BE2C (cell line): ENCODE measurements around the gene IRF2BPL.

Source experiments
- DNase-seq: peaks from one replicate; pipeline ENCODE4 v3.0.0-alpha.2; 2020
- H3K27me3 ChIP-seq: fragments of 250-450 bp; sonication (Bioruptor Pico); 2 replicates; pipeline ENCODE4 v1.5.1; 2020; ENCODE audit warnings: mild to moderate bottlenecking
- H3K36me3 ChIP-seq: fragments of 250-450 bp; sonication (Bioruptor Pico); 2 replicates; pipeline ENCODE4 v1.5.1; 2020; ENCODE audit warnings: mild to moderate bottlenecking
- H3K4me1 ChIP-seq: fragments of 250-450 bp; sonication (Bioruptor Pico); 2 replicates; pipeline ENCODE4 v1.5.1; 2020
- H3K4me3 ChIP-seq: 2 replicates; pipeline ENCODE4 v1.5.1; 2011; ENCODE audit warnings: low read depth, low read length
- H3K9me3 ChIP-seq: fragments of 250-450 bp; sonication (Bioruptor Pico); 2 replicates; pipeline ENCODE4 v1.5.1; 2020
- CTCF ChIP-seq: IDR thresholded peaks from 2 replicates; pipeline ENCODE4 v1.5.1; 2012; ENCODE audit warnings: mild to moderate bottlenecking, low read depth, low read length

IRF2BPL gene

GRCh38 chr14:77046721-77047120 lies 18.2 kb upstream of the IRF2BPL start:
- H3K27me3 ChIP-seq = no peaks in the 10 kb centered on the region
- H3K36me3 ChIP-seq = no peaks in the 10 kb centered on the region
- no peak for DNase-seq
- peaks cover 45% of the 10 kb centered on the region for H3K4me1 ChIP-seq
- no peak for TF ChIP-seq CTCF
- no peak overlapping the region for H3K4me3 ChIP-seq
- H3K9me3 ChIP-seq = no peaks in the 10 kb centered on the region

- Histone ChIP-seq H3K27me3 (no peaks in the 10 kb centered on the region), H3K36me3 (no peaks in the 10 kb centered on the region), H3K9me3 (no peaks in the 10 kb centered on the region), H3K4me1 (peaks cover 51% of the 10 kb centered on the region), H3K4me3 (no peak overlapping the region)
- no peak for DNase-seq
- TF ChIP-seq CTCF = no peak
These were observed 17.0 kb upstream of the IRF2BPL start for GRCh38 chr14:77045238-77046162.

DNA sequence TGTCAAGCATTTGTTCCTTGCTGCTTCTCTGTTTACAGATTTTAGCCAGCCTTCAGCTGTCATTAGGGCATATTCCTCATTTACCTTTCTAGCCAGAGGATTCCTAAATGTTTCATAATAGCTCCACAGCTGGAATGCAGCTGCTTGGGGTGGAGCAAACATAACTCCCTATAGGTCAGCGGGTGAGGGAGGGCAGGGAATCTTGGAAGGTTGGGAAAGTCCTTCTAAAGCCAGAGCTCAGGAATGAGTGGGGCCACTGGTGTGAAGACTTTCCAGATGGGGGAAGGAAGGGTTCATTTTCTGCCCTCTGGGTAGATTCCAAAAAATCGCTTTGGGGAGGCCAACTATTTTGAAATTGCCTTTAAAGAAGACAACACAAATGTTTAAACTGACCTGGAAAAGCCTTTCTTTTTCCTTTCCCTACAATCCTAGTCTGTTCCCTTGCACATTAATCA lies 16.3 kb upstream of the IRF2BPL start:
- Histone ChIP-seq H3K9me3 (no peaks in the 10 kb centered on the region), H3K4me3 (no peak overlapping the region), H3K36me3 (no peaks in the 10 kb centered on the region), H3K4me1 (peaks cover 51% of the 10 kb centered on the region), H3K27me3 (no peaks in the 10 kb centered on the region)
- no peak for DNase-seq
- no peak for TF ChIP-seq CTCF

- no peak for TF ChIP-seq CTCF
- Histone ChIP-seq H3K4me1 (peaks cover 51% of the 10 kb centered on the region), H3K36me3 (no peaks in the 10 kb centered on the region), H3K27me3 (no peaks in the 10 kb centered on the region), H3K4me3 (no peak overlapping the region), H3K9me3 (no peaks in the 10 kb centered on the region)
- no peak for DNase-seq
These were observed 15.5 kb upstream of the IRF2BPL start for GRCh38 chr14:77043984-77044485.

- Histone ChIP-seq H3K36me3 (no peaks in the 10 kb centered on the region), H3K9me3 (no peaks in the 10 kb centered on the region), H3K4me3 (no peak overlapping the region), H3K4me1 (peaks cover 57% of the 10 kb centered on the region), H3K27me3 (no peaks in the 10 kb centered on the region)
- DNase-seq = no peak
- TF ChIP-seq CTCF = no peak
These were observed 14.9 kb upstream of the IRF2BPL start for GRCh38 chr14:77043177-77043983.
